Cardiac muscle cell (in vitro differentiated cells and primary cell): ENCODE measurements around the gene RAB30. TPM values are rescaled to one million over a fixed set of nuclear protein-coding genes. Genes with fewer than 3 reads are reported as not detected.

Source experiments
- DNase-seq, 2 donors: peaks; one replicate each; pipeline versions ENCODE4 v3.0.0 to v3.0.0-alpha.2; 2010 to 2017; ENCODE audit warnings: low read depth in 1 of 2, low spot score in 1 of 2
- H3K27ac ChIP-seq: fragments of 200-600 bp; sonication (generic); 2 replicates; pipeline ENCODE4 v1.5.1; 2016
- H3K27me3 ChIP-seq: fragments of 200-600 bp; sonication (generic); 2 replicates; pipeline ENCODE4 v1.6.0; 2016; ENCODE audit warnings: control low read depth
- H3K36me3 ChIP-seq: fragments of 200-600 bp; sonication (generic); 2 replicates; pipeline ENCODE4 v1.5.1; 2016; ENCODE audit warnings: control low read depth
- H3K4me1 ChIP-seq: fragments of 200-600 bp; sonication (generic); 2 replicates; pipeline ENCODE4 v1.8.1; 2017; ENCODE audit warnings: low read depth, mild to moderate bottlenecking, mixed run types
- H3K4me3 ChIP-seq: fragments of 200-600 bp; sonication (generic); 2 replicates; pipeline ENCODE4 v1.5.1; 2016; ENCODE audit warnings: mild to moderate bottlenecking
- H3K9me3 ChIP-seq: fragments of 200-600 bp; sonication (generic); 2 replicates; pipeline ENCODE4 v1.5.1; 2017; ENCODE audit warnings: low read depth, mild to moderate bottlenecking, control low read depth
- polyA plus RNA-seq: library from polyadenylated mRNA; unstranded; fragments of >200 nt; fragmentation: Nextera tagmentation; extraction: Ambion mirVana; gene quantifications from 2 replicates; pipeline ENCODE4 v1.2.1, GENCODE V29; 2016
- total RNA-seq: library from RNA; depleted of rRNA; stranded (reverse); fragments of >200 nt; gene quantifications from 2 replicates; pipeline ENCODE4 v1.2.3, GENCODE V29; 2016
- TF ChIP-seq, protein P1 (sequence below): IDR thresholded peaks from 2 replicates; pipeline ENCODE4 v1.5.1; 2012; ENCODE audit warnings: low read depth, mild to moderate bottlenecking, low read length

Gene RAB30
- total and polyA plus RNA-seq, 2 experiments from 2014 or later: 4.3 to 9.8 TPM

DNA sequence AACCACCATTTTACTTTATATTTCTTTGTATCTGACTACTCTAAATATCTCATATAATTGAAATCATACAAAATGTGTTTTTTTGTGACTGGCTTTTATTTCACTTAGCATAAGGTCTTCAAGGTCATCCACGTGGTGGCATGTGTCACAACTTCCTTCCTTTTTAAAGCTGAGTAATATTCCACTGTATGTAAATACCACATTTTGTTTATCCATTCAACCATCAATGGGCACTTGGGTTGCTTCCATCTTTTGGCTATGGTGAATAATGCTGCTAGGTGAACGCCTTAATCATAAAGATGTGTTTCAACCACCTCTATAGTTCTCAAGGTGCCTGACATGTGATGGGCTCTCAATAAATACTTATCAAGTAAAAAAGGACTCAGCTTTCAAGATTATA, 15.5 kb downstream of the RAB30 start:
- H3K27me3 ChIP-seq: no peaks in the 10 kb centered on the region
- TF ChIP-seq, protein P1, sequence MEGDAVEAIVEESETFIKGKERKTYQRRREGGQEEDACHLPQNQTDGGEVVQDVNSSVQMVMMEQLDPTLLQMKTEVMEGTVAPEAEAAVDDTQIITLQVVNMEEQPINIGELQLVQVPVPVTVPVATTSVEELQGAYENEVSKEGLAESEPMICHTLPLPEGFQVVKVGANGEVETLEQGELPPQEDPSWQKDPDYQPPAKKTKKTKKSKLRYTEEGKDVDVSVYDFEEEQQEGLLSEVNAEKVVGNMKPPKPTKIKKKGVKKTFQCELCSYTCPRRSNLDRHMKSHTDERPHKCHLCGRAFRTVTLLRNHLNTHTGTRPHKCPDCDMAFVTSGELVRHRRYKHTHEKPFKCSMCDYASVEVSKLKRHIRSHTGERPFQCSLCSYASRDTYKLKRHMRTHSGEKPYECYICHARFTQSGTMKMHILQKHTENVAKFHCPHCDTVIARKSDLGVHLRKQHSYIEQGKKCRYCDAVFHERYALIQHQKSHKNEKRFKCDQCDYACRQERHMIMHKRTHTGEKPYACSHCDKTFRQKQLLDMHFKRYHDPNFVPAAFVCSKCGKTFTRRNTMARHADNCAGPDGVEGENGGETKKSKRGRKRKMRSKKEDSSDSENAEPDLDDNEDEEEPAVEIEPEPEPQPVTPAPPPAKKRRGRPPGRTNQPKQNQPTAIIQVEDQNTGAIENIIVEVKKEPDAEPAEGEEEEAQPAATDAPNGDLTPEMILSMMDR: no peak
- H3K9me3 ChIP-seq: no peaks in the 10 kb centered on the region
- no peak overlapping the region for H3K4me3 ChIP-seq
- H3K27ac ChIP-seq: no peak overlapping the region
- peaks cover 11% of the 10 kb centered on the region for H3K4me1 ChIP-seq
- no peaks in the 10 kb centered on the region for H3K36me3 ChIP-seq
- DNase-seq: no peak

DNA sequence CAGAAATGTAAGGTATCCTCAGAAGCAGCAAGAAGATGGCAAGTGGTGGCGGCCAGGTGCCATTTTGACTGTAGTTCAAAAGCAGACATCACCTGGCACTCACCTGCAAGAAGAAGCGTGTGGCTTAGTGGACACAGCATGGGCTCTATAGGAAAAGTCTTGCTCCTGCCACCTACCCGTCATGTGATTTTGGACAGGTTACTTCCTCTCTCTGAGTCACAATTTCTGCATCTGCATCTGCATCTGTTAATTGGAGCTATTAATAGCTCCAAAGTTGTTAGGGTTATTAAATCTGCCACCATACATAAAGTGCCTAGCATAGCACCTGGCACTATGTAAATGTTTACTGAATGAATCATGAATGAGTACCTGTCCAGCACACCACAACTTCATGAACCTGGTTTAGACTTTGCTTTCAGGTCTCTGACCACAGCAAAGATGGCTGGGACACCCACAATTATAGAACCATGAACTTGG, 16.8 kb downstream of the RAB30 start:
- Histone ChIP-seq H3K4me1 (peaks cover 11% of the 10 kb centered on the region), H3K4me3 (no peak overlapping the region), H3K27ac (no peak overlapping the region), H3K27me3 (no peaks in the 10 kb centered on the region), H3K9me3 (no peaks in the 10 kb centered on the region), H3K36me3 (no peaks in the 10 kb centered on the region)
- TF ChIP-seq, protein P1: no peak
- DNase-seq: no peak

DNA sequence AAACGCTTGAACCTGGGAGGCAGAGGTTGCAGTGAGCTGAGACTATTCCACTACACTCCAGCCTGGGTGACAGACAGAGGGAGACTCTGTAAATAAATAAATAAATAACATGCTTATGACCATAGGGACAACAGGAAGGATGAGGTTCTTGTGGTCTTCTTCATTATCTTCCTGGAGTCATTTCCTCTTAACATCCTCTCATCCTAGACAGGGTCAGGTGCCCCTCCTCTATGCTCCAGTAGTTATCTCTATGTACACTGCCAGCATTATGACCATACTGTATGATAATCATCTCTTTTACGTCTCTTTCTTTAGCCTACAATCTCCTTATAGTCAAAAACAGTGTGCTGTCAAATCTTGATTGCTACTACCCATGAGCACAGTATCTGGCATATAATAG, 17.7 kb downstream of the RAB30 start:
- Histone ChIP-seq H3K27me3 (no peaks in the 10 kb centered on the region), H3K27ac (no peak overlapping the region), H3K4me1 (peaks cover 11% of the 10 kb centered on the region), H3K36me3 (no peaks in the 10 kb centered on the region), H3K9me3 (no peaks in the 10 kb centered on the region), H3K4me3 (no peak overlapping the region)
- DNase-seq: no peak
- TF ChIP-seq, protein P1: no peak

DNA sequence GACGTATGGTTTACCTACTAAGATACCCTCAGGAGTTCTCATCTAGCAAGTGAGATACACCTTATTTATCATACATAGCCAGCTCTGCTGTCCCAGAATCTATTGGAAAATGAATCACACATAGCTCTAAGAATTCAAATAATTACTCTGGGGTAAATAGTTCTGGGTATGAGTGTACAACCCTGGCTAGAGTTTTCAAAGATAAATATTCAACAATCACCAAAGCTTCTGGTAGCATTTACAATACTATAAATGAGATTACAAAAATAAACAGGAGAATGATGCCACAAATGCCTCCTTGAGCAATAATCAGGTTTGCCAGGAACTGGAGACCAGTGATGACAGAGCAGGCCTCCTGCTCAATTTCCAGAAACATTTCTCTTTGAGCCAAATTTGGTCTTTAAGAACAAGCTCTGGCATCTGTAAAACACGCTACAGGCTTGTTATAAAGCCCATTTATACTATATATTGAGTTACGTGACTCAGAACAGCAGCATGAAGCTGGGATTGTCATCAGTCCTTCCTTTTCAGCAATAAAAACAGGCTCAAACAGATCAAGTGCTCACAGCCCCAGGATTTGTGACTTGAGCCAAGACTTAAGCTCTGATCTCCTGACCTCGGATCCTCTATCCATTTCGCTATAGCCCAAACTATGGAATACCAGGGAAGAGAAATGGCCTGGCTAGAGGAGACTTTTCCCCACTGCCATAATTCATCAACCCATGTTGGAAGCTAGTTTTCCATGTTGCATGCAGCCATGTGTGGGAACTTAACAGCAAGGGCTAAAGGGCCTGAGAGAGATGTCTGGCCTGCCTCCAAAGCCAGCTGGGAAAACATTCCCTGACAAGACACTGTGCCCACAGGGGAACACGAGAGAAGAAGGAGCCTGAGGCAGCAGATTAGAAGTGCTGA, 19.7 kb downstream of the RAB30 start:
- Histone ChIP-seq H3K9me3 (no peaks in the 10 kb centered on the region), H3K4me3 (no peak overlapping the region), H3K27me3 (no peaks in the 10 kb centered on the region), H3K36me3 (no peaks in the 10 kb centered on the region), H3K27ac (peak overlapping the region; percentile 69), H3K4me1 (peaks cover 11% of the 10 kb centered on the region)
- TF ChIP-seq, protein P1: no peak
- peak in 1 of 2 donors; percentile 91 for DNase-seq

DNA sequence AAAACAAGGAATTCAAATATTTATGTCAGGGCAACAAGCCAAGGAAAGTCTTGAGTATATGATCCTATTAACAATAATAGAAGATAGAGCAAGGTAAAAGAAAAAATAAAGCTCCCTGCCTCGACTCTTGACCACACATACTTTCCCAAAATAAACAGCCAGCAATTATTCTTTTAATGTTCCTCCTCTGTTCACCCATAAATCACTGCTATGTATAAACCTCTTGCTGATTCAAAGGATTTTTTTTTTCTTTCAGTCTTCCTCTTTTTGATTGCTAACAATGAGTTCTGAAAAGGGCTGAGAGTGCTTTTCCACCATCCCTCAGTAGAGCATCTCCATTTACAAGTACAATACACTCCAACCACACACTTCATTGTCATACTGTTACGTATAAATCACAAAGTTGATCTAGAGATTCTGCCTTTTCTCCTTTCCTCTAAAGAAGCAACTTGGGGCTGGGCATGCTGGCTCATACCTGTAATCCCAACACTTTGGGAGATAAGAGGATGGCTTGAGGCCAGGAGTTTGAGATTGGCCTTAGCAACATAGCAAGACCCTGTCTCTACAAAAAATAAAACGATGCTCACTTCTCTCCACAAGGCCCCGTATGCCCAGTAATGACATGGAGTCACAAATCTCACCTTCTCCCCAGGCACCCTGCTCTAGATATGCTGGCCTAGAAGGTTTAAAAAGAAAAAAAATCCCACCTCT, 24.0 kb downstream of the RAB30 start:
- Histone ChIP-seq H3K27ac (no peak overlapping the region), H3K36me3 (no peaks in the 10 kb centered on the region), H3K9me3 (no peaks in the 10 kb centered on the region), H3K27me3 (no peaks in the 10 kb centered on the region), H3K4me1 (peaks cover 4% of the 10 kb centered on the region), H3K4me3 (no peak overlapping the region)
- TF ChIP-seq, protein P1: no peak
- no peak for DNase-seq
